Memory B cell (primary cell): ENCODE measurements around the gene XKR8.
A peak's percentile ranks its signal among the peaks of the same experiment; 100 is the strongest.

Experiments
- ATAC-seq: fragments of 150-1000 bp; cut with Tn5 transposase; 2 replicates; pipeline ENCODE4 v1.10.0; 2021; ENCODE audit warnings: low read depth, mild to moderate bottlenecking, moderate library complexity
- DNase-seq, 2 donors: peaks; one replicate each; pipeline ENCODE4 v3.0.0; 2022; ENCODE audit warnings: low spot score in 2 of 2
- H3K27ac Mint-ChIP-seq: one replicate; pipeline ENCODE4 v1.8.0; 2022; ENCODE audit warnings: mild to moderate bottlenecking, moderate library complexity, mixed read lengths
- H3K27me3 Mint-ChIP-seq: one replicate; pipeline ENCODE4 v1.8.0; 2022; ENCODE audit warnings: mixed read lengths
- H3K36me3 Mint-ChIP-seq: one replicate; pipeline ENCODE4 v1.8.0; 2022; ENCODE audit warnings: mild to moderate bottlenecking, mixed read lengths
- H3K4me1 Mint-ChIP-seq: one replicate; pipeline ENCODE4 v1.8.0; 2022; ENCODE audit warnings: mixed read lengths
- H3K4me3 Mint-ChIP-seq: one replicate; pipeline ENCODE4 v1.8.0; 2022; ENCODE audit warnings: mild to moderate bottlenecking, moderate library complexity, mixed read lengths
- H3K9me3 Mint-ChIP-seq: one replicate; pipeline ENCODE4 v1.8.0; 2022; ENCODE audit warnings: mixed read lengths

The XKR8 gene, protein sequence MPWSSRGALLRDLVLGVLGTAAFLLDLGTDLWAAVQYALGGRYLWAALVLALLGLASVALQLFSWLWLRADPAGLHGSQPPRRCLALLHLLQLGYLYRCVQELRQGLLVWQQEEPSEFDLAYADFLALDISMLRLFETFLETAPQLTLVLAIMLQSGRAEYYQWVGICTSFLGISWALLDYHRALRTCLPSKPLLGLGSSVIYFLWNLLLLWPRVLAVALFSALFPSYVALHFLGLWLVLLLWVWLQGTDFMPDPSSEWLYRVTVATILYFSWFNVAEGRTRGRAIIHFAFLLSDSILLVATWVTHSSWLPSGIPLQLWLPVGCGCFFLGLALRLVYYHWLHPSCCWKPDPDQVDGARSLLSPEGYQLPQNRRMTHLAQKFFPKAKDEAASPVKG

DNA sequence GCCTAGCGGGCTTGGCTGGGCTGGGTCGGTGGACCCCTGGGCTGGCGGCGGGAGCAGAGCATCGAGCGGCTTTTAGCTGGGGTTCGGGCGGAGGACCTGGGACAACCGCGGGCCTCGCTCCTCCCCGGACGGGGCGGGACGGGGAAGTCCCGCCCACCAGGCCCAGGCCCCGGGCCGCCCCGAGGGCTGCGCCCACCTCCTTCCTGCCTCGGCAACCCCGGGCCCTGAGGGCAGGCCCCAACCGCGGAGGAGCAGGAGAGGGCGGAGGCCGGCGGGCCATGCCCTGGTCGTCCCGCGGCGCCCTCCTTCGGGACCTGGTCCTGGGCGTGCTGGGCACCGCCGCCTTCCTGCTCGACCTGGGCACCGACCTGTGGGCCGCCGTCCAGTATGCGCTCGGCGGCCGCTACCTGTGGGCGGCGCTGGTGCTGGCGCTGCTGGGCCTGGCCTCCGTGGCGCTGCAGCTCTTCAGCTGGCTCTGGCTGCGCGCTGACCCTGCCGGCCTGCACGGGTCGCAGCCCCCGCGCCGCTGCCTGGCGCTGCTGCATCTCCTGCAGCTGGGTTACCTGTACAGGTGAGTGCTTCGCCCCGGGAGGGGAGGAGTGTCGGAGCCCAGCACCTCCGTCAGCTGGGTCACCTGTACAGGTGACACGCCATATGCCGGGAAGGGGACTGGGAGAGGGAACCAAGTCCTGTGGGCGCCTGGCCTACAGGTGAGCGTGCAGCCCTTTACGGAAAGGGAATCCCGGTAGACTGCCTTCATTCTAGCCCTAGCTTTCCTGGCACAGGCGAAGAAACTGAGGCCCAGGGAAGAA lies at the start of gene XKR8:
TSS of gene XKR8 (plus strand) at position 182 of the 812 bp plus-strand sequence. CDS start at position 279, 97 bp downstream.
- Mint-ChIP-seq H3K4me1 (peaks cover 13% of the 10 kb centered on the region), H3K27me3 (peaks cover 3% of the 10 kb centered on the region), H3K4me3 (peak within 1 kb of the TSS; percentile 86), H3K36me3 (peaks cover 4% of the 10 kb centered on the region), H3K27ac (peak within 1 kb of the TSS; percentile 38), H3K9me3 (no peaks in the 10 kb centered on the region)
- peak; percentile 98 for ATAC-seq
- DNase-seq = peak; percentile 77 to 80

DNA sequence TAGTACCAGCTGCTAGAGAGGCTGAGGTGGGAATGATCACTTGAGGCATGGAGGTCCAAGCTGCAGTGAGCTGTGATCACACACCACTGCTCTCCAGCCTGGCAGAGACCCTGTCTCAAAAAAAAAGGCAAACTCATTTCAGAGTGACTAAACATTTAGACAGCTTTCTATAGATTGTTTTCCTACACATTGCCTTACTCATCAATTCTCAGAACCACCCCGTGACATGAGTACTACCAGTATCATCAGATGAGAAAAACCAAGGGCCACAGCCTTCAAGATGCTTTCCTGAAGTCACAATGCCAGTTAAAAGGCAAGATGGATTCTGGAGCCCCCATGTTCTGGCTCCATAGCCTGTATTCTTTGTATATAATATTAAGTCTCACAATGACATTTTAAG lies 47.3 kb upstream of the XKR8 start:
- Mint-ChIP-seq H3K36me3 (peaks cover 17% of the 10 kb centered on the region), H3K4me1 (peaks cover 15% of the 10 kb centered on the region), H3K4me3 (no peak overlapping the region), H3K27me3 (no peaks in the 10 kb centered on the region), H3K9me3 (no peaks in the 10 kb centered on the region), H3K27ac (no peak overlapping the region)
- no peak for ATAC-seq
- no peak for DNase-seq

DNA sequence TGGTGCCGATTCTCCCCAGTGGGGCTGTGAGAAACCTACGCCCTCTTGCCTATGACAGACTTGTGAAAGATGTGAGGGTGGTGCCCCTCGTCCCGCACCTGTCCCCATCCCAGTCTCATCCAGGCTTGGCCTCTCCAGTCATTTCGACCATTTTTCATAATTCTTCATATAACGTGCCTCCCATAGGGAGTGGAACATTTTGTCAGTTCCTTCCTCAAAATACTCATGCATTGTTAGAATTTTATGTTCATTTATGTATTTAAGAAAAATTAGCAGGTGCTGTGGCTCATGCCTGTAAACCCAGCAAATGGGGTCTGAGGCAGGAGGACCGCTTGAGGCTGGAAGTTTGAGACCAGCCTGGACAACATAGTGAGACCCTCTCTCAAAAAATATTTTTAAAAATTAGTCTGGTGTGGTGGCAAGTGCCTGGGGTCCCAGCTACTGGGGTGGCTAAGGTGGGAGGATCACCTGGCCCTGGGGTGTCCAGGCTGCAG lies 44.6 kb upstream of the XKR8 start:
- ATAC-seq = no peak
- Mint-ChIP-seq H3K27ac (peak overlapping the region; percentile 98), H3K4me1 (peaks cover 15% of the 10 kb centered on the region), H3K27me3 (peaks cover 3% of the 10 kb centered on the region), H3K9me3 (no peaks in the 10 kb centered on the region), H3K4me3 (peak overlapping the region; percentile 97), H3K36me3 (peaks cover 8% of the 10 kb centered on the region)
- DNase-seq = no peak

DNA sequence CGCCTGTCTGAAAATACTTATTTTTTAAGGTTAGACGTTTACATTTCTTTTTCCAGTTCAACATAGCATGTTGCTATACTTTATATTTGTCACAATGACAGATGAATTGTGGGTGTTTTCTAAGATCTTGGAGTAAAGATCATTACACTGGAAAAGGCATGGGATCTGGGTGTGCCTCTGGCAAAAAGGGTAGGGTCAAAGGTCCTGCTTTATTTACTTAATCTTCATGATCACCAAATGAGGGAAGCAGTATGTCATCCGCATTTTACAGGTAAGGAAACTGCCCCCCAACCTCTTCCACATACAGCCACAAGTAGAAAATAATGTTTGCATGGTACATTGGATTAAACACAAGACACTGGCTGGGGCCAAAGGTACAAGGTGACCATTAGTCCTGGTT lies 37.5 kb upstream of the XKR8 start:
- DNase-seq (no peak), ATAC-seq (no peak)
- Mint-ChIP-seq H3K4me1 (no peaks in the 10 kb centered on the region), H3K36me3 (no peaks in the 10 kb centered on the region), H3K27me3 (peaks cover 3% of the 10 kb centered on the region), H3K27ac (no peak overlapping the region), H3K4me3 (no peak overlapping the region), H3K9me3 (no peaks in the 10 kb centered on the region)

DNA sequence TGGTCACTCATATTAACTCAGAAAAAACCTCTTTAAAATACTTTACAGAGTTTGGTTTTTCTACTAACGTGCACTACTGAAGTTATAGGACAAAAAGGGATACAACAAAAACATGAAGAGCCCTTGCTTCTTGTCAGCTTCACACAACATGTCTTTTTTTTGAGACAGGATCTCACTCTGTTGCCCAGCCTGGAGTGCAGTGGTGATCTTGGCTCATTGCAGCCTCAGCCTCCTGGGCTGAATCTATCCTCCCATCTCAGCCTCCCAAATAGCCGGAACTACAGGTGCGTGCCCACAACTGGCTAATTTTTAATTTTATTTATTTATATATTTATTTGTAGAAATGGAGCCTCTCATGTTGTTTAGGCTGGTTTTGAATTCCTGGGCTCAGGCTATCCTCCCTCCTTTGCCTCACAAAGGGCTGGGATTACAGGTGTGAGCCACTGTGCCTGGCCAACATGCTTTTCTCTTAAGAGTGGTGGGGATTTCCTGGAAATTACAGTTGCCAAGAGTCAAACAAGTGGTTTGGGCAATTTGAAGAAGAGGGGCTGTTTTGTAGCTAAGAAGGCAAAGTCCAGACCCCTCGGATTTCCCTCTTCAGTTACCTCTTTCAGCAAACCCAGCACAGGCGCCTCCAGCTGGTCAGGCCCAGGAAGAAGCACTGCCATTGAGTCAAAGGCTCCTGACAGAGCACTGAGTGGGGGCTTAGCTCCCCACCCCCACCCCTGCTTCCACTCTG lies 31.4 kb upstream of the XKR8 start:
- Mint-ChIP-seq H3K36me3 (peaks cover 2% of the 10 kb centered on the region), H3K4me1 (peaks cover 9% of the 10 kb centered on the region), H3K27ac (no peak overlapping the region), H3K27me3 (peaks cover 2% of the 10 kb centered on the region), H3K9me3 (no peaks in the 10 kb centered on the region), H3K4me3 (no peak overlapping the region)
- no peak for ATAC-seq
- no peak for DNase-seq

DNA sequence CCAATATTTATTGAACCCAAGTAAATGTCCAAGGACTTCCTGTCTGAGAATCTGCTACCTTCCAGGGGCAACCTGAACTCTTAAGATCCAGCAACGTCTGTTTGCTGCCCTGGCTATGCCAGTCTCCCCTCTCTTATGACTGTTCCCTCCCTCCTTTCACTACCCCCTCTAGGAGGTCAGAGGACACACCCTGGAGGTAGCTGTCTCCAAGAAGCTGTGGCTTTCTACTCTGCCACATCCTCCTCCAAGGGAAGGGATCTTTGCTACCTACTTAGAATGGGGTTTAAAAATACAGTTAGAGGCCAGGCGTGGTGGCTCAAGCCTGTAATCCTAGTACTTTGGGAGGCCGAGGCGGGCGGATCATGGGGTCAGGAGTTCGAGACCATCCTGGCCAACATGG lies 28.6 kb upstream of the XKR8 start:
- no peak for DNase-seq
- ATAC-seq = no peak
- H3K4me3 Mint-ChIP-seq = no peak overlapping the region
- no peaks in the 10 kb centered on the region for H3K9me3 Mint-ChIP-seq
- no peak overlapping the region for H3K27ac Mint-ChIP-seq
- peaks cover 17% of the 10 kb centered on the region for H3K4me1 Mint-ChIP-seq
- peaks cover 13% of the 10 kb centered on the region for H3K27me3 Mint-ChIP-seq
- peaks cover 2% of the 10 kb centered on the region for H3K36me3 Mint-ChIP-seq

DNA sequence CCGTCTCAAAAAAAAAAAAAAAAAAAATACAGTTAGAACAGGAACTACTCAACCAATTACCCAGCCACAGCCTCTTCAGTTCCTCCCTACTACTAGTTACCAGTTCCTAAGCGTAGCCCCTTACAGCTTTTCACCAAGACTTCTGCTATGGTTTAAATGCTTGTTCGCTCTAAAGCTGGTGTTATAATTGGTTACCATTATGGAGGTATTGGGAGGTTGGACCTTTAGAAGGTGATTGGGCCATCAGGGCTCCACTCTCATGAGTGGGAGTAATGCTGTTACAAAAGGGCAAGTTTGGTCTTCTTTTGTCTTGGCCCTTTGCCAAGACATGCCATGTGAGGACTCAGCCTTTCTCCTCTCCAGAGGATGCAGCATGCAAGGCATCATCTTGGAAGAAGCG lies 28.0 kb upstream of the XKR8 start:
- DNase-seq (no peak), ATAC-seq (peak; percentile 64)
- H3K4me1 Mint-ChIP-seq = peaks cover 17% of the 10 kb centered on the region
- H3K27me3 Mint-ChIP-seq = peaks cover 13% of the 10 kb centered on the region
- H3K4me3 Mint-ChIP-seq = no peak overlapping the region
- H3K9me3 Mint-ChIP-seq = no peaks in the 10 kb centered on the region
- no peak overlapping the region for H3K27ac Mint-ChIP-seq
- peaks cover 2% of the 10 kb centered on the region for H3K36me3 Mint-ChIP-seq

DNA sequence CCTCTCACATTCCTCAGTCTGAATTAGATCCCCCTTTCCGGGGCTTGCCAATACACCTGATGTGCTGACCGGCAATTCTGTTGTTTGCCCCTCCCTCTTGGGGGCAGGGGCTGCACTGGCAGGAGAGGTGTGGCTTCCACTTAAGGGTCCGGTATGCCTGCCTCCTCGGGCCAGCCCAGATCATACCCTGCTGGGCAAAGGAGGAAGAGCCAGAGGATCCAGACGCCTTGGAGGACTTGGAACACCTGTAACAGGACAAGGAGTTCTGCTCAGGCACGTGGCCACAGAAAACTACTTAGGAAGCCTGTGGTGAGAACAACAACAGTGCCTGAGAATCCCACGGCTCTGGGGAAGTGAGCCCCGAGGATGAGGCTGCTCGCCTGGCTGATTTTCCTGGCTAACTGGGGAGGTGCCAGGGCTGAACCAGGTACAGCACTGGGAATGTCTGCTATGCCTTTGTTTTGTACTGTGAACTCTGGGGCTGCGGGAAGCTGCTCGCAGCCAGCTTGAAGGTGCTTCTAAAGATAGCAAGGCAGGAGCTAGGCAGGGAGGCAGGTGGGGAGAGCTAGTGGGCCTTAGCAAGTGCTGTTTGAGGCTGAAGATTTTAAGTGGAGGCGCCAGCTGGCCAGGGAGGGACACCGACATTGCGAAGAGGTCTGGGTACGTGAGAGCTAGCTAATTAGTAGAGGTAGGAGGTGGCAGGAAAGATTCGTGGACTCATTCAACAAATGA lies 24.8 kb upstream of the XKR8 start, which contains the start of gene SMPDL3B:
TSS of gene SMPDL3B (plus strand) at position 183 of the 732 bp plus-strand sequence. CDS start at position 367, 184 bp downstream.
- Mint-ChIP-seq H3K27me3 (peaks cover 13% of the 10 kb centered on the region), H3K9me3 (no peaks in the 10 kb centered on the region), H3K36me3 (peaks cover 2% of the 10 kb centered on the region), H3K27ac (no peak within 1 kb of the TSS), H3K4me1 (peaks cover 17% of the 10 kb centered on the region), H3K4me3 (no peak within 1 kb of the TSS)
- DNase-seq (no peak), ATAC-seq (no peak)

DNA sequence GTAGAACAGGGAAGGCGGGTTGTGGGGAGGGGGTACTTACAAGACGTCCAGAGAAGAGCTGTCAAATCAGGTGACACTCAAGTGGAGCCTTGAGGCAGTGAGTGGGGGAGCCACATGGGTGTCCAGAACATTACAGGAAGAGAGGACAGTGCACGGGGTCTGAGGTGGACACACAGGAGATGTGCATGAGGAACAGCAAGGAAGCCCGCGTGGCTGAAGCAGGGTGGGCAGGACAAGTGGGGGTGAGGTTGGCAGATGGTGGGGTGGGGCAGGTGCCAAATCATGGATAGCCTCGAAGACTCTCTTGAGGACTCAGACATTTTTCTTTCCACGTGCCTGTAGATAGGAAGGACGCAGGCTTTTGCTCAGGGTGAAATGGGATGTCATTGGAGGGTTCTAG lies 24.1 kb upstream of the XKR8 start:
- Mint-ChIP-seq H3K27ac (no peak overlapping the region), H3K4me3 (no peak overlapping the region), H3K4me1 (peaks cover 20% of the 10 kb centered on the region), H3K27me3 (peaks cover 13% of the 10 kb centered on the region), H3K9me3 (no peaks in the 10 kb centered on the region), H3K36me3 (peaks cover 2% of the 10 kb centered on the region)
- DNase-seq (no peak), ATAC-seq (no peak)

DNA sequence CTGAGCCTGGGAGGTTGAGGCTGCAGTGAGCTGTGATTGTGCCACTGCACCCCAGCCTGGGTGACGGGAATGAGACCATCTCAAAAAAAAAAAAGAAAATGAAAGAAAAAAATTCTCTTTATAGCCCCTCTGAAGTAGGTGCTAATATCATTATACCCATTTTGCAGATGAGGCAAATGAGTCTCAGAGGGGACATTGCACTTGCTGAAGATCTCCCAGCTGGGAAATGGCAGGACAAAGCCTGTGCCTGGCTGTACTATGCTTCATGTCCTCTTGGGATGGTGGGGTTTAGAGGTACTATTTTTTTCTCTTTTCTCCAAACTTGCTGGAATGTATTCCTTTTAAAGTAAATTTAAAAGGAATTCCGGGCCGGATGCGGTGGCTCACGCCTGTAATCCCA lies 23.4 kb upstream of the XKR8 start:
- peaks cover 20% of the 10 kb centered on the region for H3K4me1 Mint-ChIP-seq
- H3K9me3 Mint-ChIP-seq = no peaks in the 10 kb centered on the region
- DNase-seq (no peak), ATAC-seq (no peak)
- peaks cover 2% of the 10 kb centered on the region for H3K36me3 Mint-ChIP-seq
- H3K4me3 Mint-ChIP-seq = no peak overlapping the region
- no peak overlapping the region for H3K27ac Mint-ChIP-seq
- peaks cover 13% of the 10 kb centered on the region for H3K27me3 Mint-ChIP-seq

DNA sequence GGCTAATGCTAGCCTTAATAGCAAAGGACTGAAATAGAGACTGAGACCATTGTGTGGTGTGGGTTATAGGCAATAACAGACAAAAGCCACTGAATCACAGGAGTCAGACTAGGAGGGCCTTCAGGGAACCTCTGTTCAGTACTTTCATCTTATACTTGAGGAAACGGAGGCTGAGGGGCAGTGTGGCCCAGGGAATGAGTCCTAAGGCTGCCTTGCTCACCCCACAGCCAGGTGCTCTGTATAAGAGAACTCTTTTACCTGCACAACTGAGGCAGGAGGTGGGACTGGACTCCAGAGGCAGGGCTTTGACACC lies 22.3 kb upstream of the XKR8 start:
- Mint-ChIP-seq H3K4me3 (no peak overlapping the region), H3K36me3 (no peaks in the 10 kb centered on the region), H3K27me3 (peaks cover 13% of the 10 kb centered on the region), H3K4me1 (peaks cover 13% of the 10 kb centered on the region), H3K27ac (no peak overlapping the region), H3K9me3 (no peaks in the 10 kb centered on the region)
- no peak for ATAC-seq
- no peak for DNase-seq

DNA sequence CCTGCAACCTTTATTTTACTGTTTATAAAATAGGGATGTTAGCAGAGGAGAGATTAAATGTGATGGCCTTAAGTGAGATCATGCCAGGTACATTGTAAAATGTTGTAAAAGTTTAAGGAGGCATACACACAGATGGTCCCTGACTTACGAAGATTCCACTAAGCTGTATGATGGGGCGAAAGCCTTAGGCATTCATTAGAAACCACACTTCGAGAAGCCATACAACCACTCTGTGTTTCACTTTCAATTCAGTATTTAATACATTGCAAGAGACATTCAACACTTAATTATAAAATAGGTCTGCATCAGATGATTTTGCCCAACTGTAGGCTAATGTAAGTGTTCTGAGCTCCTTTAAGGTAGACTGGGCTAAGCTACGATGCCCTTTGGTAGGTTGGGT lies 21.3 kb upstream of the XKR8 start:
- DNase-seq = no peak
- Mint-ChIP-seq H3K27me3 (peaks cover 10% of the 10 kb centered on the region), H3K4me3 (no peak overlapping the region), H3K4me1 (peaks cover 11% of the 10 kb centered on the region), H3K9me3 (no peaks in the 10 kb centered on the region), H3K27ac (no peak overlapping the region), H3K36me3 (no peaks in the 10 kb centered on the region)
- no peak for ATAC-seq

DNA sequence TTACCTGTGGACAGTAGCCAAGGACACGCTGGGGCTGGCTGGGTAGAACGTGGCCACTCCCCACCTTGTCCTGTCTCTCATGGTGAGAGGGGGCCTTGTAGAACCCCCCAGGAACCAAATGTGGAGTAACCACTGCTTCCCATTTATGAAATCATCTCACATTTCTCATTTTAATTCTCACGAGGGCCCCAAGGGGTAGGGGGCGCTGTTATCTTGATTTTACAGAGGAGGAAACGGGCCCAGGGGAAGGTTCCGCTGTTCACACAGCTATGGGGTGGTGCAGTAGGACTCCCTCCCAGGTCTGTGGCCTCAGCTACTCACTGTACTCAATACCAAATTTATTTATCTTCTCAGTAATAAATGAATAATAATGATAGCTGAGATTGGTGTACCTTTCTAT lies 19.5 kb upstream of the XKR8 start:
- H3K4me1 Mint-ChIP-seq = peaks cover 8% of the 10 kb centered on the region
- ATAC-seq (peak; percentile 88), DNase-seq (peak; percentile 52 to 57)
- H3K27me3 Mint-ChIP-seq = peaks cover 5% of the 10 kb centered on the region
- no peaks in the 10 kb centered on the region for H3K9me3 Mint-ChIP-seq
- no peaks in the 10 kb centered on the region for H3K36me3 Mint-ChIP-seq
- no peak overlapping the region for H3K4me3 Mint-ChIP-seq
- H3K27ac Mint-ChIP-seq = no peak overlapping the region
